NAMALWA (cell line): ENCODE measurements around the gene RUNX2.

Experiments
- DNase-seq: peaks from one replicate; pipeline ENCODE4 v3.0.0-alpha.2; 2015; ENCODE audit warnings: low spot score

The RUNX2 gene

GRCh38 chr6:45675634-45676033, 347.5 kb downstream of the RUNX2 start:
- DNase-seq: no peak

- no peak for DNase-seq
These were observed 348.2 kb downstream of the RUNX2 start for GRCh38 chr6:45676380-45676779.

GRCh38 chr6:45677381-45678284, 349.5 kb downstream of the RUNX2 start:
- peak; percentile 94 for DNase-seq

GRCh38 chr6:45678285-45678607, 350.1 kb downstream of the RUNX2 start:
- DNase-seq: no peak

- DNase-seq: no peak
These were observed 351.0 kb downstream of the RUNX2 start for GRCh38 chr6:45679163-45679562.

- DNase-seq: no peak
These were observed 351.5 kb downstream of the RUNX2 start for GRCh38 chr6:45679631-45680030.

GRCh38 chr6:45681860-45682511, 353.9 kb downstream of the RUNX2 start:
- DNase-seq: peak; percentile 98

- DNase-seq: no peak
These were observed 356.3 kb downstream of the RUNX2 start for GRCh38 chr6:45684476-45684875.

- DNase-seq: no peak
These were observed 356.9 kb downstream of the RUNX2 start for GRCh38 chr6:45685076-45685475.

GRCh38 chr6:45686841-45687569, 358.9 kb downstream of the RUNX2 start:
- DNase-seq: no peak

GRCh38 chr6:45687570-45687969, 359.4 kb downstream of the RUNX2 start:
- no peak for DNase-seq

GRCh38 chr6:45688180-45688579, 360.1 kb downstream of the RUNX2 start:
- DNase-seq: no peak

- no peak for DNase-seq
These were observed 361.9 kb downstream of the RUNX2 start for GRCh38 chr6:45689926-45690615.

GRCh38 chr6:45690846-45691245, 362.7 kb downstream of the RUNX2 start:
- no peak for DNase-seq

GRCh38 chr6:45691426-45691825, 363.3 kb downstream of the RUNX2 start:
- no peak for DNase-seq

- no peak for DNase-seq
These were observed 363.9 kb downstream of the RUNX2 start for GRCh38 chr6:45692021-45692420.

- DNase-seq: no peak
These were observed 368.6 kb downstream of the RUNX2 start for GRCh38 chr6:45696738-45697137.

- no peak for DNase-seq
These were observed 369.5 kb downstream of the RUNX2 start for GRCh38 chr6:45697605-45698004.

- no peak for DNase-seq
These were observed 369.9 kb downstream of the RUNX2 start for GRCh38 chr6:45698046-45698445.

- DNase-seq: no peak
These were observed 371.5 kb downstream of the RUNX2 start for GRCh38 chr6:45699663-45700062.

- no peak for DNase-seq
These were observed 375.0 kb downstream of the RUNX2 start for GRCh38 chr6:45702849-45703739.
